Endothelial cell (in vitro differentiated cells): ENCODE measurements around the gene SERGEF. TPM values are rescaled to one million over a fixed set of nuclear protein-coding genes. Genes with fewer than 3 reads are reported as not detected.

Experiments used
- DNase-seq: peaks from one replicate; pipeline ENCODE4 v3.0.0; 2021; ENCODE audit warnings: low spot score
- H3K27ac Mint-ChIP-seq: one replicate; pipeline ENCODE4 v1.8.0; 2021; ENCODE audit warnings: mixed read lengths, inconsistent platforms; ENCODE audit not compliant: unreplicated experiment
- H3K27me3 Mint-ChIP-seq: one replicate; pipeline ENCODE4 v1.8.0; 2021; ENCODE audit warnings: mild to moderate bottlenecking, moderate library complexity, mixed read lengths, inconsistent platforms; ENCODE audit not compliant: unreplicated experiment
- H3K36me3 Mint-ChIP-seq: one replicate; pipeline ENCODE4 v1.8.0; 2021; ENCODE audit warnings: mild to moderate bottlenecking, low read depth, mixed read lengths, inconsistent platforms; ENCODE audit not compliant: unreplicated experiment
- H3K4me1 Mint-ChIP-seq: one replicate; pipeline ENCODE4 v1.8.0; 2021; ENCODE audit warnings: mild to moderate bottlenecking, mixed read lengths, inconsistent platforms; ENCODE audit not compliant: unreplicated experiment
- H3K4me3 Mint-ChIP-seq: one replicate; pipeline ENCODE4 v1.8.0; 2021; ENCODE audit warnings: mild to moderate bottlenecking, mixed read lengths, inconsistent platforms; ENCODE audit not compliant: unreplicated experiment
- H3K9me3 Mint-ChIP-seq: one replicate; pipeline ENCODE4 v1.8.0; 2021; ENCODE audit warnings: mixed read lengths, inconsistent platforms; ENCODE audit not compliant: unreplicated experiment
- total RNA-seq: library from RNA; stranded (reverse); fragmentation: NEBNext Ultra II Directional; extraction: Animal tissue kit (Norgen Biotek cat#: 25700); gene quantifications from one replicate; pipeline ENCODE4 v1.2.1, GENCODE V29; 2021; ENCODE audit not compliant: unreplicated experiment
- TF ChIP-seq, protein P1 (sequence below): fragments of 200-600 bp; sonication (generic); IDR thresholded peaks from one replicate; pipeline ENCODE4 v1.5.0; 2021; ENCODE audit warnings: antibody characterized with exemption; ENCODE audit not compliant: unreplicated experiment

Gene SERGEF
- total RNA-seq, 1 donor from 2014 or later = 19.1 TPM

DNA sequence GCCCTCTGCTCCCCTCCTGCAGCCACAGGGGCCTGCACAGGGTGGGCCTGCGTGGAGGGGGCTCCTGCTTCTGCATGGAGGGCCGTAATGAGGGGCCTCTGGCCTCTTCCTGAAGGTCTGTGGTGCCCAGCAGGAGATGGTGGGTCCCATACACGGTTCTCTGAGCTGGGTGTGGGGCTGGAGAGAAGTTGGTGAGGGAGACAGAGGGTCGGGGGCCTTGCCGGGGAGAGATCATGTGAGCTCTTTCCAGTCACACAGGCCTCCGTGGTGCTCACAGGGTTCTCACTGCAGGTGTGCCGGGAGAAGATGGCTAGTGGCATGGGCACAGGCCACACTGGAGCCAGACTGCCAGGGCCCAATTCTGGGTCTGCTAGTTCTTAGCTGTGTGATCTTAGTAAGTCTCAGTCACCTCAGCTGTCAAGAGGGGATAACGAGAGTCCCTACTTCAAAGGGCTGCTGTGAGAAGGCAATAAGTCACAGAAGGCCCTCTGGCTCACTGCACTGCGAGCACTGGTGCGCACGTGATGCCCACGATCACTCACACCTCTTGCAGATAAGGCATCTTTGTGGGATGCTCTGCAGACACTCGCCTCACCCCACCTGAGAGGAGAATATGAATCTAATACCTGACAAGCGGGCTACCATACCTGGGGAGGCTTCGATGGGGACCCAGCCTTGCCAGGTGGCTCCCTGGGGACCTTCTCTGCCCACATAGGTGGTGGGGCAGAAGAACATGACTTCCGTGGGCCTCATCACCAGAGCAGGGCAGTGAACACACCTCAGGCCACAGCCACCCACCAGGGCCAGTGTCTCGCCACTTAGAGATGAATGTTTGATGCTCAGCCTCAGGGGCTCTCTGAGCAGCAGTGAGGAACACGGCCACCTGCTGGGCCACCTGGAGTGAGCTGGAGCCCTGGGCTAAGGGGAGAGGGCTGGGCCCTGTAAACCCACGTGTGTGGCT lies 263.8 kb downstream of the SERGEF start:
- no peaks in the 10 kb centered on the region for H3K9me3 Mint-ChIP-seq
- DNase-seq = no peak
- H3K4me1 Mint-ChIP-seq = no peaks in the 10 kb centered on the region
- H3K27me3 Mint-ChIP-seq = peaks cover 15% of the 10 kb centered on the region
- no peaks in the 10 kb centered on the region for H3K36me3 Mint-ChIP-seq
- TF ChIP-seq, protein P1, sequence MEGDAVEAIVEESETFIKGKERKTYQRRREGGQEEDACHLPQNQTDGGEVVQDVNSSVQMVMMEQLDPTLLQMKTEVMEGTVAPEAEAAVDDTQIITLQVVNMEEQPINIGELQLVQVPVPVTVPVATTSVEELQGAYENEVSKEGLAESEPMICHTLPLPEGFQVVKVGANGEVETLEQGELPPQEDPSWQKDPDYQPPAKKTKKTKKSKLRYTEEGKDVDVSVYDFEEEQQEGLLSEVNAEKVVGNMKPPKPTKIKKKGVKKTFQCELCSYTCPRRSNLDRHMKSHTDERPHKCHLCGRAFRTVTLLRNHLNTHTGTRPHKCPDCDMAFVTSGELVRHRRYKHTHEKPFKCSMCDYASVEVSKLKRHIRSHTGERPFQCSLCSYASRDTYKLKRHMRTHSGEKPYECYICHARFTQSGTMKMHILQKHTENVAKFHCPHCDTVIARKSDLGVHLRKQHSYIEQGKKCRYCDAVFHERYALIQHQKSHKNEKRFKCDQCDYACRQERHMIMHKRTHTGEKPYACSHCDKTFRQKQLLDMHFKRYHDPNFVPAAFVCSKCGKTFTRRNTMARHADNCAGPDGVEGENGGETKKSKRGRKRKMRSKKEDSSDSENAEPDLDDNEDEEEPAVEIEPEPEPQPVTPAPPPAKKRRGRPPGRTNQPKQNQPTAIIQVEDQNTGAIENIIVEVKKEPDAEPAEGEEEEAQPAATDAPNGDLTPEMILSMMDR = no peak
- H3K4me3 Mint-ChIP-seq = no peak overlapping the region
- H3K27ac Mint-ChIP-seq = no peak overlapping the region

GRCh38 chr11:17748044-17748443 lies 264.8 kb downstream of the SERGEF start:
- no peaks in the 10 kb centered on the region for H3K4me1 Mint-ChIP-seq
- H3K27me3 Mint-ChIP-seq = peaks cover 16% of the 10 kb centered on the region
- no peak for DNase-seq
- TF ChIP-seq, protein P1 = no peak
- no peak overlapping the region for H3K4me3 Mint-ChIP-seq
- no peak overlapping the region for H3K27ac Mint-ChIP-seq
- no peaks in the 10 kb centered on the region for H3K36me3 Mint-ChIP-seq
- no peaks in the 10 kb centered on the region for H3K9me3 Mint-ChIP-seq

DNA sequence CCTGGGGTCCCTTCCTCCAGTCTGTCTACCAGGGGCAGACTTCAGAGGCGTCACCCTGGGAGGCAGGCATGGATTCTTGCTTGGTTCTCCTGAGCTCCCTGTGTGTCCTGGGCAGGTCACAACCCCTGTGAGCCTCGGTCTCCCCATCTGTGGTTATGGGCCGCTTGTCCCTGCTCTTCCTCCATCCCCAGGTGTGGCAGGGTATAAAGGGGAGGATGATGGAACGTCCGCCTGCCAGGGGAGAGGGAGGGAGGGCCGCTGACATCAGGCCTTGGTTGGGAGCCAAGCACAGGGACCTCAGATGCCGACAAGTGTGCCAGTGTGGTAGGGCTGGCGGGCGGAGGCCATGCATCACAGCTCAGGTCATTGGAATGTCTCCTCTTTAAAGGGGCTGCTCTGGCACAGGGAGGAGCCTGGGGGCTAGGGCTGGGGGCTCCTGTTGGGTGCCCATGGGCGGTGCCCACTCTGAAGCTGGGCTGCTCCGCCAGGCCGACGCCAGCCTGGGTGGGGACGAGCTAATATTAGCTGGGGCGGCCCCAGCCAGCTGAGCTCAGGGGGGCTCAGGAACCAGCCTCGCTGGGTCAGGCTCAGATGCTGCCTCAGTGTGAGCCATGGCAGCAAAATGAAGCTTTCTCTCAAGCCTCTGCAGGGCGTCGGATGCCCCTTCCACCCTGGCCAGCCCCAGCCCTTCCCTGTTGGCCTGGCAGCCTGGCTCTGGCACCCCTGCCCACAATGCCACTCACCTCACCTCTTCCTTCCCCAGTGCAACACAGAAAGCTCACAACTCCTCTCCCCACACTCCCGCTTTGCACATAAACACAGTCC lies 265.5 kb downstream of the SERGEF start:
- TF ChIP-seq, protein P1 = no peak
- Mint-ChIP-seq H3K36me3 (no peaks in the 10 kb centered on the region), H3K4me3 (no peak overlapping the region), H3K9me3 (no peaks in the 10 kb centered on the region), H3K4me1 (no peaks in the 10 kb centered on the region), H3K27me3 (peaks cover 14% of the 10 kb centered on the region), H3K27ac (no peak overlapping the region)
- DNase-seq = no peak

DNA sequence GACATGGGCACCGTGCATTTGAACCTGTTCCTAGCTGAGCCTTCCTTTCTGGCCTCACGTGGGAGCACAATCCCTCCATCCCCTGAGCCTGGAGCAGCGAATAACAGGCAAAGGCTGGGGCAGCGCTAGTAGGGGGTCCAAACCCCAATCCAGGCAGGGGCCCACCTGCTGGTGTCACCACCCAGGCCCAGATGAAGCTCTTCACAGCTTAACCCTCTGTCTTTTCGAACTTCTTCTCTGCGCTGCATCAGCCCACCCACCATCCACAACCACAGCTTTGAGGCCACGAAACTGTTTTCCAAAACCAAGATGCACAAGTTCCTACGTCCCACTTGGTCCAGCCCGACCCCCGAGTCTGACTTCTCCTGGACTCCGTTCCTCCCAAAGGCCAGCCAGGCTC lies 266.8 kb downstream of the SERGEF start:
- no peak for DNase-seq
- TF ChIP-seq, protein P1 = no peak
- Mint-ChIP-seq H3K4me1 (no peaks in the 10 kb centered on the region), H3K36me3 (no peaks in the 10 kb centered on the region), H3K27me3 (peaks cover 13% of the 10 kb centered on the region), H3K9me3 (no peaks in the 10 kb centered on the region), H3K27ac (no peak overlapping the region), H3K4me3 (no peak overlapping the region)
